GM08714 (cell line): ENCODE results near the gene GGTA1.
"Not testable (repeated sequence)": the region's sequence is repeated elsewhere in the genome, so short reads cannot be mapped to it uniquely, and the experiment has no call there.

Experiments
- H3K4me3 ChIP-seq: fragments of 200-500 bp; sonication (Bioruptor generic); 2 replicates; pipeline ENCODE4 v1.5.1; 2014; ENCODE audit warnings: mild to moderate bottlenecking, low read length, inconsistent platforms
- ZNF274 ChIP-seq: IDR thresholded peaks from 2 replicates; pipeline ENCODE4 v1.6.1; 2012; ENCODE audit warnings: mild to moderate bottlenecking, low read depth, low read length

Gene GGTA1

DNA sequence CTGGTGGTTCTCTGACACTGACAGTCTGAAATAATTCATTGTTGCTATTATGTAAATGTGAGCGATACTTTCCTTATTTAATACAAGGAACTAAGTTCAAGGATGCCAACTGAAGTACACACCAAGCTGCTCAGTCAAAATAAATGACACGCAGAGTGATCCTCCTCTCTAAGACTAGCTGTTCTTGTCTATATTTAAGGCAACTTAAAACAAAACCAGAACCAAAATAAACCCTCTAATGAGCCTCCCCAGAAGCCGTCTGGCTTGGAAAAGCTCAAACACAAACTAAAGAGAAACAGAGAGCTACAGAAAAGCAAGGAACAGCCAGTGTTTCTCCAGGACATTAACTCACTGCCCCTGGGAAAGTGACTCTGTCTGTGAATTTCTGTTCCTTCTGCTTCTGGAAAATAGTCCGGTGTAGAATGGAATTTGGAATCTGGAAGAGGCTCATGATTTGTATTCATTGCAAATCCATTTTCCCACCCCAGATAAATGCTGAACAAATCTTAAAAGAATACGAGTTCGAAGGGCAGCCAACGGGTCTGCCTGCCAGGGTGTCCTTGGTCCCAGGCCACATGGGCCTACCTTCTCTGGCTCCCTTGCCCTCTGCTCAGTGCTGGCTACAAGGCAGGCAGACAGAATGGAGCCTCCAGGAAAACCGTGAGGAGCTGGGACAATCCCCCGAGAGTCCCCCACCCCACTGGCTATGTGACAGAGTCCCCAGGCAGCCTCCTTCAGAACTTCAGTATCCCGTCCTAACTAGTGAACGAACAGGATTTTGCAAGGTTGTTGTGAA lies 14.8 kb downstream of the GGTA1 start:
- H3K4me3 ChIP-seq = no peak overlapping the region
- TF ChIP-seq ZNF274 = no peak

DNA sequence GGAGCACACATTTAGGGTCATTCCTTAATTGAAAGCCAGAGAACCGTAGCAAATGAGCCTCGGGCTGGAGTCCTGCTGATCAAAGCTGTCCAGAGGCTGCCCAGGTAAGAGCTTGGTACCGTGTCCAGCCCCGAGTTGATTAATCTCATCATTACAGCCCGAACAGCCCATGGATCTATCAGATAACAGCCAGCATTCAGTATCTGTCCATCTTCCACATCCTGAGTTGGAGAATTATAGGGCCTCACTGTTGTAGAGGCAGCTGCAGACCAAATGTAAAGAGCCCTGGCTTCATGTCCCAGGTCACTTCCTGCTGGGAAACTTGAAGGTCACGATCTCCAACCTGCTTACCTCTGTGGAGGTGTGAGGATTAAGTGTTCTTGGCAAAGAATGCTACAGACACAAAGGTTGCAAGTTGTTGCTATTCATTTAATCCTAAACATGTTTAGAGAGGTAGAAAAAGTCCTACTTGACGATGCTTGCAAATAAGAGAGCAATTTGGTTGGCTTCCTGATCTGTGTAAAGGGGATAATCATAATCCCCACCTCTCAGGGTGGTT lies 16.1 kb downstream of the GGTA1 start:
- H3K4me3 ChIP-seq = no peak overlapping the region
- no peak for TF ChIP-seq ZNF274

DNA sequence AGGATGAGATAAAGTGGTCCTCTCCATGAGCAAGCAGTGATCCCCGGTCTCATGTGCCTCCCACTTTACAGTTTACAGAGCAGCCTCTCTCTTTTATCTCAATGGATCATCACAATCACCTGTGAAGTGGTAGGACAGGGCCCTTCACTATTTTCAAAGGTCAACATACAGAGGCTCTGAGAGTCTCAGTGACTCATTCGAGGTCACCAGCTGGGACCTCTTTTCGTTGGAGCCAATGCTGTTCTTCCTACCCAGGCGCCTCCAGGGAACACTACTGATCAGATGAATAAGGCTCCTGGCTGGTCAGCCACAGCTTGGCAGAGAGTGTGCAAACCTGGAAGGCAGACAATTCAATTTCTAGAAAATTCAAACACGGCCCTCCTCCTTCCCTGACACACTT lies 16.6 kb downstream of the GGTA1 start:
- no peak for TF ChIP-seq ZNF274
- H3K4me3 ChIP-seq = no peak overlapping the region

DNA sequence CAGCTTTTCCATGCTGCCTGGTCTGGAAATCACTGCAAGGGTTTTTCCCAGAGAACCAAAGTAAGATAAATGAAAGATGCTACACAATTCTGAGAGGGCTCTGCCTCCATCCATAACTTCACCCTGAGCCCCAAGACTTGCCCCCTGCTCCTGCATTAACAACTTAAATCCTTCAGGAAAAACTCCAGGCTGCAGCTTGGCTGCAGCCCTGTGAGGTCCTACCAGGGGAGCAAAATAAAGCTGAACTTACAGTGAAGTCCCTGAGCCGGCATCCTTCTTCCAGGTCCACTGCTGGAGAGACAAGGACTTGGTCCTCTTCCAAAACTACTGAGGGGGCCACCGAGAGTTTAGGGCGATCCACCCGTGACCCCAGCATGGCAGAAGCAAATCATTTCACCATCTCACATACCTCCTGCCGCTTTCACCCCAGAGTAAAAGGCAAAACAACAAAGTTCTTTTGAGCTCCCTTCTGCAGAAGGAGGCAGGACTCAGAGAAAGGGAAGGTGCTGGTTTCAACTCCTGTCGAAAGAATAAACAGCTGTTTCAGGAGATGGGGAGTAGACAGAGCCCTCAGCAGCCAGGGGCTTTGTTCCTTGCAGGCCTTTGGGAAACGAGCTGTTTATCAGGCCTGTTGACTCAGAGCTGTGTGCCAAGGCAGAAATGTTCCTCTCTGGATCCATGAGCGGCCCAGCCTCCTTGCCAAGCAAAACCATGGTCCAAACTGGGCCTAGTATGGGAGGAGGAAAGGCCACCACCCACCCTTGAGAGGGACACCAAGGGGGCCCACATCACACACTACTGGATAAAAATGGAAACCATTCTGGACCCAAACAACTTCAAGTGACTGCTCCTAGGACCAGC lies 20.6 kb downstream of the GGTA1 start:
- H3K4me3 ChIP-seq = no peak overlapping the region
- no peak for TF ChIP-seq ZNF274

DNA sequence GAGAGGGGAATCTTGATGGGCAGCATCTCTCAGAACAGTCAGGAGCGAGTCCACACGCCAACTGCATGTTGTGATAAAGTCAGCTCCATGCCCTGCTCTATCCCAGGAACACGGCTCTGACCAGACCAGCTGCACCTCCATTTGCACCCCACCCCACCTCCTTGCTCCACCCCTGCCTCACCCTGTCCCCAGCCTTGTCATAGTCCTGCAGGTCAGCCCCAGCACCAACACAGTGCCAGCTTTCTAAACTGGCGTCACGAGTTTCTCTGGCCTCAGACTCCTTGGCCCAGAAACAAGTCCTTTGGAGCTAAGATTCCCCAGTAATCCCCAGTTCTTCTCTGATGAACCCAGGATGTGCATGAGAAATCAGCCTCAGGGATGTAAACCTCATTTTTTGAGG lies 23.5 kb downstream of the GGTA1 start:
- no peak for TF ChIP-seq ZNF274
- H3K4me3 ChIP-seq = no peak overlapping the region

DNA sequence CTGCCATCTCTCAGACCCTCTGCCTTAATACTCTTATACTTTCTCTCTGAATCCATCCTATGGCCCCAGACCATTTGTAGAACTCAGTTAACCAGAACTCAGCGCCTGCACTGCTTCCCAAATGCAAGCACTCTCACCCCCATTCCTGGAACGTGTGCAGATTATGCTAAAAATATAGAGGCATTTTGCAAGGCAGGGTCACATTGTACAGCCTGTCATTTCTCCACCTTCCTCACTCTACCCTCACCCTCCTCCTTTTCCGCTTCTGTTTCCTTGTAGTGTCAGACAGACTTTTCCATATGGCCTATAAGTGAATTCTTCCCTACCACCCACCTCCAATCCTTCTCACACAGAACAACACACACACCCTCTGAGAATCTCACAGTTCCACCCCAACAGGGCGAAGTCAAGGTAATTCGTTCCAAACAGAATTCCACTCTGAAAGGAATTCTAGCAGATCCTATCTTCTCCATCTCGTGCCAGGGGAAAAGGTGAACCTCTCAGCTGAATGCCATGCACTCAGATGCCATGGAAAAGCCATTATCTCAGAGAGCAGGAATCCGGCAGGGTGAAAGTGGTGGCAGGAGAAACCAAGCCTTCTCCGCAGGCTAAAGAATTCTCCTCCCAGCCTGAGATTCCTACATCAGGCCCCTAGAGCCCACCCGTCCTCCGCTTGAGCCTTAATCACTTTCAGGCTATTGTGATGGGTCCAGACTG lies 25.3 kb downstream of the GGTA1 start:
- H3K4me3 ChIP-seq = no peak overlapping the region
- no peak for TF ChIP-seq ZNF274

DNA sequence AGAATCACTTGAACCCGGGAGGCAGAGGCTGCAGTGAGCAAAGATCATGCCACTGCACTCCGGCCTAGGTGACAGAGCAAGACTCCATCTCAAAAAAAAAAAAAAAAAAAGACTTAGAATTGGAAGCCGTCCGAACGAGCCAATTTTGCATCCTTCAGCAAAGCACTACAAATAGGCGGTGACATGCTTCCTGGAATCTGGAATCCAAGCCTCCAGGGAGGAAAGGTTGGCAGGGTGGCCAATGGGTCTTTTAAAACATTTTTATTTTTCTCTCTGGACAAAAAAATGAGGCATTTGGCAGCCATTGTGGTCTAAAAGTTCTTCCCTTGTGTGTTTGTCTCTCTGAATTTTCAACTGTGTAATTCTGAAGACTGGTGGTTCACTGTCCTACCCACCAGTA lies 26.4 kb downstream of the GGTA1 start:
- no peak overlapping the region for H3K4me3 ChIP-seq
- TF ChIP-seq ZNF274 = no peak

DNA sequence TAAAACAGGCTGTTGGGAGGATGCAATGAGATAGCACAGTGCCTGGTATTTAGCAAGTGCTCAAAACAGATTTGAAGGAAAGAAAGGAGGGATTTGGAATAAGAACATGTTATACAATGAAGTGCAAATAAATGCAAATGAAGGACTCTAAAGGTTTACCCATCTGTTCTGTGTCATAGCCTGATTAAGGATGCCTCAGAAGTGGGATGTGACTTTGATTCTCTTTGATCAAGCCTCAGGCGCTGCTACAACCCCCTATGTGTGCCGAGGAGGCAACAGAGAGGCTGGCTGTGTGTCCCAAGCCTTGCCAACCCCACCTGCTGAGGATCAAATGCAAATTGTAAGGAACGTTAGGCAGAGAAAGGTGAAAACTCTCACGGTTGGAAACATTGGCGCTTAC lies 27.2 kb downstream of the GGTA1 start:
- TF ChIP-seq ZNF274 = no peak
- no peak overlapping the region for H3K4me3 ChIP-seq

DNA sequence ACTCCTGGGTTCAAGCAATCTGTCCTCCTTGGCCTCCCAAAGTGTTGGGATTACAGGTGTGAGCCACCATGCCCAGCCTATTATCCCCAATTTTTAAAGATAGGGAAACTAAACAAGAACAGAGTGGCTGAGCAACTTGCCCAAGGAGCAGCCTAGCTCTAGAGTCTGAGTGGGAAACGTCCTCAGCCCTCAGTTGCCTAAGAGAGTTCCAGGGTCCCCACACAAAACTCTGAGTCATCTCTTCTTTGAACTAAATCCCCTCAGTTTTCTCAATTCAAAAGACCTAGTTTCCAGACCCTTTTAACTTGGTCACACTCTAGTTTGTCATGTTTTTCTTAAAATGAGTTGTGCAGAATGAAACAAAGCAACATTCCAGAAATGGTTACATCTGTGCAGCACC lies 33.5 kb downstream of the GGTA1 start:
- H3K4me3 ChIP-seq = no peak overlapping the region
- no peak for TF ChIP-seq ZNF274

DNA sequence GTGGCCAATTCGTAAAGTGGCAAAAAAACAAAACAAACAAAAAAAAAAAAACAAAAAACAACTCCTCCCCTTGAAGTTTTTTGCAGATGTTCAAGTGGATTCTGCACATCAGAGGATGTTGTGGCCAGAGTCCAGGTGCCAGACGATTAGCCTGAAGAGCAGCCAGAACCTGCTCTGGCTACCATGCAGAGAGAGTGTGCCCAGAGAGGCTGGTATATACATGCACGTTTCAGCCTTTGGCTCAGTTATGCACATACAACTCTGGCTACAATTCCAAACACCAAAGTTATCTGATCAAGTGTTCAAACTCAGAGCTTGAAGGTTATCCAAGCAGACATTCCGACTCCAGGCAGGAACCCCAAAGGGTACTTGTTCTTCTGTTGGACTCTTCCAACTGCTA lies 34.7 kb downstream of the GGTA1 start:
- H3K4me3 ChIP-seq = no peak overlapping the region
- TF ChIP-seq ZNF274 = no peak

DNA sequence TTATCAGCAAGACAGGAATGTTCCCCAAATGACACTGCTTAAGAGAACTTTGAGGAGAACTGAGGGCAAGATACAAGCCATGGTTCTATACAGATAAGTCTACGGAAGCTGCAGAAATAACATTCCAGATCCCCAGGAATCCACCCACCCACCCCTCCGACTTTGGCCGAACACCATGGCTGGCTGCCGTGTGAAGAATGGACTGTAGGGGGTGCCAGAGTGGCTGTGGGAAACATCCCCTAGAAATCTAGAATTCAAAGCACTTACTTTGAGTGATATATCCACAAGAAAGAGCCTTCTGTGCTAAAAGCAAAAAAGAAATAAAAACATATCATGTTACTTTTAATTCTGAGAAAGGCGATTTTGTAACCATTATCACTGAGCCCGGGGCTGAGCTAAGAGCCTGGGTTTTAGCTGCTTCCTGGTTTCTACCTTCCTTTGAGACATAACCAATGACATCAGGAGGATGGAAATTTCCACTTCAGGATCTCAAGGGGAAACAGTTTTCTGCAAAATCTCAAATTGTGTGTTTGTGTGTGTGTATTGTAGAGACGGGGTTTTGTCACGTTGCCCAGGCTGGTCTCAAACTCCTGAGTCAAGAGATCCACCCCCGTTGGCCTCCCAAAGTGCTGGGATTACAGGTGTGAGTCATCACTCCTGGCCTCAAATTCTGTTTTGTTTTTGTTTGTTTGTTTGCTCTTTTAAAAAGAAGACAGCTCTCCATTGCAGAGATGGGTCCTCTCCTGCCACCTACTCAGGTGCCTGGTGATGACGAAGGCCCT lies 36.4 kb downstream of the GGTA1 start:
- no peak for TF ChIP-seq ZNF274
- no peak overlapping the region for H3K4me3 ChIP-seq

DNA sequence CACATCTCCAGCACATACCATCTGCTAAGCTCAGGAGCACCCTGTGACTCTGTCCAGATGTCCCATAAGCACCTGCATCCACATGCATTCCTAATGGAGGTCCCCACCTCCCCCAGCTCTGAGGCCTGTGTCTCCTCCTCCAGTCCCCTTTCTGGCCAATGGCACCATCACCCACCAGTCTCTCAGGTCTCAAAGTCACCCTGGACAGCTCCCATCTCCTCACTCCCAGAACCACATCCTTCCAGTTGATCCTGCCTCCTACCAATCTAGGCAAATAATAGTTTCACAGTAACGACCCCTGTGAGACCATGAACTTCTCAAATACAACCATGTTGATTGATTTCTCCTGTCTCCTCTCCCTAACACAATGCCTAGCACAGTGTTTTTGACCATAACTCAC lies 40.1 kb downstream of the GGTA1 start:
- no peak for TF ChIP-seq ZNF274
- no peak overlapping the region for H3K4me3 ChIP-seq

DNA sequence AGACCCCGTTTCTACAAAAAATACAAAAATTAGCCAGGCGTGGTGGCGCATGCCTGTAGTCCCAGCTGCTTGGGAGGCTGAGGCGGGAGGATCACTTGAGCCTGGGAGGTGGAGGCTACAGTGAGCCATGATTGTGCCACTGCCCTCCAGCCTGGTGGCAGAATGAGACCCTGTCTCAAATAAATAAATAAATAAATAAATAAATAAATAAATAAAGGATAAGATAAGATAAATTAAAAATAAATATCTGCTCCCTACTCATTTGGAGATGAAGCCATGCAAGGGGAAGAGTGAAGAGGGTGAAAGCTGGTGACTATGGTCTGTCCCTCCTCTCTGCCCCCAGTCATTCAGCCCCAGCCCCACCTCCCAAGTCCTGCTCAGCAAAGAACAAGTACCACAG lies 41.2 kb downstream of the GGTA1 start:
- not testable (repeated sequence) for H3K4me3 ChIP-seq
